GM18520 (cell line): ENCODE data around the gene NPPB.
"Not testable (repeated sequence)": the region's sequence is repeated elsewhere in the genome, so short reads cannot be mapped to it uniquely, and the experiment has no call there.

Experiments used
- ATAC-seq: cut with Tn5 transposase; IDR thresholded peaks from one replicate; pipeline ENCODE4 v1.9.1; 2021; ENCODE audit not compliant: unreplicated experiment

The NPPB gene

DNA sequence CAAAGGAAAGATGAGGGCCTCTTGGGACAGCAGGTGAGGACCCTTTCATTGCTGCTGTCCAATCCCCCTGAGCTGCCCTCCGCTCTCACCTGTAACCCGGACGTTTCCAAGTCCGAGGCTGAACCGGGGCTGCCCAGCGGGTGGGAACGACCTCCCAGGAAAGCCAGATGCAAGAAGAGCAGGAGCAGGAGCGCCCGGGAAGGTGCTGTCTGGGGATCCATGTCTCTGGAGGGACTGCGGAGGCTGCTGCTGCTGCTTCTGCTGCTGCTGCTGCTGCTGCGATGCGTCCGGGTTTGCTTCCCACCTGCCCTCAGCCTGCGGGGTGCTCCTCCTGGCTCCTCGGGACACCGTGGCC, at the start of gene NPPB:
TSS of gene NPPB (minus strand) at position 333 of the 355 bp plus-strand sequence. CDS start at position 221, 112 bp downstream.
- no peak for ATAC-seq

DNA sequence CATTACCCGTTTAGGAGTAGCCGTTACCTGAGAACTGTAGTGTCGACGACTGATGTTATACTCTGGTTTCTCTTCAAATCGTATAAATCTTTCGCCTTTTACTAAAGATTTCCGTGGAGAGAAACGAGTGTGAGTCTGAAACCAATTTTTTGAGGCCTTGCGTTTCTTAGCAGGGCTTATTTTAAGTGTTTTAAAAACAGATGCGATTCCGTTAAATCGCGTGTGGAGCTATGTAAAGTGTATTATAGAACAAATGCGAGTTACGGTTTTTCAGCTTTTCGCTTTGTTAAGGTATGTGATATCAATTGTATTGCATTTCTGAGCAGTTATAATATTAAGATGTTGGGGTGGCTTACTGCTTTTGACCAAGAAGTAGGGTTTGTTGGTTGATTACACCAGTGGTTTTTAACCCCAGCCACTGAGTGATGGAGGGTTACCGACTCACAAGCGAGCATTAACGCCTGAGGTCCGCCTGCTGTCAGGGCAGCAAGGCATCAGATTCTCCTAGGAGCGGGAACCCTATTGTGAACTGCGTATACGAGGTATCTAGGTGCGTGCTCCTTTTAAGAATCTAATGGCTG, 49.4 kb upstream of the NPPB start:
- ATAC-seq, result peak; percentile 36

DNA sequence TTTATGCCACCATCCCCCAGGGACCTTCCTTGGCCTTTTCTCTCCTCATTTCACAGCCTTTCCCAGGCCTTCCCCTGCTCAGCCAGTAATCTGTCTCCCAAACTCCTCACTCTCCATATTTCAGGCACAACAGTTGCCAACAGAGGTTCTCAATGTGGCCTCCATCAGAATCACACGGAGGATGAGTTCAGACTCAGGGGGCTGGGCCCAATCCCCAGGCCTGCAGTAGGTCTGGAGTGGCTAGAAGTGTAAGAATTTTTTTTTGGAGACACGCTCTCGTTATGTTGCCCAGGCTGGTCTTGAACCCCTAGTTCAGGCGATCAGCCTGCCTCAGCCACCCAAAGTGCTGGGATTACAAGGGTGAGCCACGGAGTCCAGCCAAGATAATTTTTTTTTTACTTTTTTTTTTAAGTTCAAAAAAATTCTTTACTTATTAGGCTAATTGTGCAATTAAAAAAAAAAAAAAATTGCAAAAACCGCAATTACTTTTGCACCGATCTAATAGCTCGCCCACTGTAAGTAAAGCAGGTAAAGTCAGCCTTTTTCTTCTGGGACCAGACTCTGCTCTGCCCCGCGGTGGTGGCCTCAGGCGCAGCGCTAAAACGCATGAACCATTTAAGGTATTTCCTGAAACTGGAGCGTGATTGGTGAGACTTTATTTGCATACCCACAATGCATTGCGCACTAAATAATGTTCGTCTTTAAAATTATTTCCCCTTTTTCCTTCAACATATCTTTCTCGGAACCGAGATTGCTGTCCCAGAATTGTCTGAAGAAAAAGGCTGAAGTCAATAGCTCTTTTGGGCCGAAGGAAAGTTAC, 48.7 kb upstream of the NPPB start:
- ATAC-seq, result peak; percentile 31

DNA sequence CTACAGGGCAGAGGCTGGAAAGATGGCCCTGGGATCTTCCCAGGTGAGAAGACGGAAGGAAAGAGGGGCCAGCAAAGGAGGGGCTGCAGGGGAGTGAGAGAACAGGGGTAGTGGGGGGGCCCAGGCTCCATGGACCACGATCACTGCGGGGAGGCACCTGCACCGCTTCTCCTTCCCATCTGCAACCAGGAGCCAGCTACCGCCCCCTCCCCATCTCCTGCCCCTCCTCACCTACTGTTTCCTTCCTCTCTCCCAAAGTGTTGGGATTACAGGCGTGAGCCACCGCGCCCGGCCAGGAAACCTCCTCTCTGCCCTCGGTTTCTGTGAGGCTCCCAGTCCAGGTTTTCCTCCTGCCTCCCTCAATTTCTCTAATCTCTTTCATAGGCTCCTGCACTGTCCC, 48.1 kb upstream of the NPPB start:
- no peak for ATAC-seq

DNA sequence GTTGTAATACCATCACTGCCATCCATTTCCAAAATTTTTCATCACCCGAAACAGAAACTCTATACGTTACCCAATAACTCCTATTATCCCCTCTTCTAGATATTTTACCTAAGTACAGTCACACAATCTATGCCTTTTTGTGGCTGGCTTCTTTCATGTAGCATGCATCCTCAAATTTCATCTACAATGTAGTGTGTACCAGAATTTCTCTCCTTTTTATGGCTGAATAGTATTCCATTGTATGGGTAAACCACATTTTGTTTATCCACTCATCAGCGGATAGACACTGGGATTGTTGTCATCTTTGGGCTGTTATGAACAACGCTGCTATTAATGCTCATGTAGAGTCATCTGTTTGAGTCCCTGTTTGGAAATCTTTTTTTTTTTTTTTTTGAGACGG, 46.2 kb upstream of the NPPB start:
- ATAC-seq, result no peak

DNA sequence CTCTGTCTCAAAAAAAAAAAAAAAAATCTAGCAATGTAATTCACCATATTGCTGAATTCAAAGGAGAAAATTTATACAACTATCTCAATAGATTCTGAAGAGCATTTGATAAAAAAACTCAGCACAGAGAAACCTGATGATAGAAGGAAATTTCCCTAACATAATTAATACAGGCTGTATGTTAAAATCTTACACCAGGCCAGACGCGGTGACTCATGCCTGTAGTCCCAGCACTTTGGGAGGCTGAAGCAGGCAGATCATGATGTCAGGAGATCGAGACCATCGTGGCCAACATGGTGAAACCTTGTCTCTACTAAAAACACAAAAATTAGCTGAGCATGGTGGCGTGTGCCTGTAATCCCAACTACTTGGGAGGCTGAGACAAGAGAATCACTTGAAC, 45.4 kb upstream of the NPPB start:
- not testable (repeated sequence) for ATAC-seq

DNA sequence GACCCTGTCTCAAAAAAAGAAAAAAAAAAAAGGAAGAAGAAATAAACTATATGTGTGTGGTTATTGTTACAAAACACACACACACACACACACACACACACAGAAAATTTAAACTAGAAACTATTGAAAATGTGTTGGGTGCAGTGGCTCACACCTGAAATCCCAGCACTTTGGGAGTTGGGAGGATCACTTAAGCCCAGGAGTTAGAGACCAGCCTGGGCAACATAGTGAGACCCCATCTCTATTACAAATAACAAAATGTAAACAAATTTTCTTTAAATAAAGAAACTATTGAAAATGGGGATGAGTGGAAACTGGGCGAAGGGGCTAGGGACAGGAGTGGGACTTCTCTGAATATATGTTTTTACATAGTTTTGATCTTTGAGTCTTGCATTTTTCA, 44.5 kb upstream of the NPPB start:
- ATAC-seq, result no peak

DNA sequence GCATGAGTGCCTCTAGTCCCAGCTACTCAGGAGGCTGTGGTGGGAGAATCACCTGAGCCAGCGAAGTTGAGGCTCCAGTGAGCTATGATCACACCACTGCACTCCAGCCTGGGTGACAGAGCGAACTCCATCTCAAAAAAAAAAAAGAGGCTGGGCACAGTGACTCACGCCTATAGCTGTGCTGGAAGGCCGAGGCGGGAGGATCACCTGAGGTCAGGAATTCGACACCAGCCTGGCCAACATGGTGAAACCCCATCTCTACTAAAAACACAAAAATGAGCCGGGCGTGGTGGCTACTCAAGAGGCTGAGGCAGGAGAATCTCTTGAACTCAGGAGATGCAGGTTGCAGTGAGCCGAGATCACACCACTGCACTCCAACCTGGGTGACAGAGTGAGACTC, 42.7 kb upstream of the NPPB start:
- ATAC-seq, result not testable (repeated sequence)

DNA sequence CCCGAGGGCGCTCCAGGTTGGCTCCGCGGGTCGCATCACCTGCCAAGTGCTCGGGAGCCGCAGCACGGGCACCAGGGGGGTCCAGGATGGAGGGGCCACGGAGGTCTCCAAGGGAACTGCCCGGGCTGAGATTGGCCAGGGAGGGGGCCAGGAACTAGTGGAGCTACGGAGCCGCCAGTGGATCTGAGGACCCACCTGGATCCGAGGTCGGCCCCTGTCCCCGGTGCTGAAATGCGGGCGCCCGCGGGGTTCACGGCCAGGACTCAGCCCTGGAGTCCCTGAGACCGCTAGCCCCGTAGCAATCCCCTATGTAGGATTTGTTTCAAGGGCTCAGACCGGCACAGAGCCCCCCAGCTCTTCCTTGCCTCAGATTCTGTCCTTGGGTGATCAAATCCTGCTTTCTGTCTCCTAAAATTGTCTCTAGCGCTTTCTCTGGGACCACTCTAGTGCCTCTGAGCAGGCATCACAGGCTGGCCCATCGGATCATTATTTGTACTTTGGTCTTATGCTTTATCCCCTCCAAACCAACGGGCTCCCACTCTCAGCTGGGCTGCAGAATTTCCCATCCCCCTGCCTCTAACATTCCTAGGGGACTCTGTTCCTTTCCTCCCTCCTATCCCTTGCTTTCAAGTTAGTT, 40.2 kb upstream of the NPPB start:
- no peak for ATAC-seq

DNA sequence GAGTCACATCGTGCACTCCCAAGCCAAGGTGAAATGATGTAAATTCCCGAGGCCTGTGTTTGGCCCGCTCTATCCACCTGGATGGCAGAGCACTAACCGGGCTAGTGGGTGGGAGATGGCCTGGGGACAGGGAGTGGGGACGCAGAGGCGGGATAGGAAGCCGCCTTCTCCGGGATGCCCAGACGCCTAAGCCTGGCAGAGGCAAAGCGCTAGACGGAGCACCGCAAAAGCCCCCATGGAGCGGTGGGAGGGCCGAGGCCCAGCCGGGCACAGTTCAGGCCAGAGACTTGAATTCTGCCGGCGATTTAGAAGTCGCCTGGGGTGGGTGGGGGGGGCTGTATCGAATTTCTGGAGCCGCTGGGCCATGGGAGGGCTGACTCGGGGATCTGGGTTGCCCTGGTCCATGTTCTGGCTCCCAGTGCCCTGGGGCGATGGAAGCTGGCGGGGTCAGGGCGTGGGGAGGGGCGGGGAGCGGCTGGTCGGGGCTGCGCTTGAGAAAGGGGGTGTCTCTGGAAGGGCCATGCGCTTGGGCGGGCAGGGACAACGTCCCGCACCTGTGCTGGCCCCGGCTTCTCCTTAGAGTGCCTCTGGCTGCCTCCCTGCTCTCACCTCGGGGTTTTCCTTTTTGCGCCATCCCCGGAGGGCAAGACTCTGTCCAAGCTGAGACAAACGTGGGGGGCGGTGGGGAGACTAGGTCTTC, 39.5 kb upstream of the NPPB start:
- ATAC-seq, result no peak

DNA sequence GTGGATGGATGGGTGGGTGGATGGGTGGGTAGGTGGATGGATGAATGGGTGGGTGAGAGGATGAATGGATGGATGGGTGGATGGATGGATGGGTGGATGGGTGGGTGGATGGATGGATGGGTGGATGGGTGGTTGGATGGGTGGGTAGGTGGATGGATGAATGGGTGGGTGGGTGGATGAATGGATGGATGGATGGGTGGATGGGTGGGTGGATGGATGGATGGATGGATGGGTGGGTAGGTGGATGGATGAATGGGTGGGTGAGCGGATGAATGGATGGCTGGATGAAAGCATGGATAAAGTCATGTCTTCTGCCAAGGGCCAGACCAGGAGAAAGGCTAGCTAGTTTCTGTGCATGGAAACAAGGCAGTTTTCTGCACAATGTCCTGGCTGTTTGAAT, 35.8 kb upstream of the NPPB start:
- ATAC-seq, result not testable (repeated sequence)

DNA sequence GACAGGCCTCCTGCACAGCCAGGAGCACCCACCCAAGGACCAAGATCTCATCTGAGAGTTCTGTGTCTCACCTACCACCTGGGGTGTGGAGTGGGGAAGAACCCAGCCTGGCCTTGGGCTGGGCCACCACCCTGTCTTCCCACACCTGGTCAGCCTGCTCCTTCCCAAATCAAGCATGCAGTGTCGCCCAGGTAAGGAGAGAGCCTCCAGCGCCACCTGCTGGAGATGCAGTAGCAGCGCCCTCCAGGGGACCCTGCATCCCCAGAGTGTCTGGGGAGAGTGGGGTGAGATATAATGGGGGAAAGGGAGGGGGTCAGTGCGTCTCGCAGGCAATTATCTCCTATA, 35.1 kb upstream of the NPPB start:
- no peak for ATAC-seq

DNA sequence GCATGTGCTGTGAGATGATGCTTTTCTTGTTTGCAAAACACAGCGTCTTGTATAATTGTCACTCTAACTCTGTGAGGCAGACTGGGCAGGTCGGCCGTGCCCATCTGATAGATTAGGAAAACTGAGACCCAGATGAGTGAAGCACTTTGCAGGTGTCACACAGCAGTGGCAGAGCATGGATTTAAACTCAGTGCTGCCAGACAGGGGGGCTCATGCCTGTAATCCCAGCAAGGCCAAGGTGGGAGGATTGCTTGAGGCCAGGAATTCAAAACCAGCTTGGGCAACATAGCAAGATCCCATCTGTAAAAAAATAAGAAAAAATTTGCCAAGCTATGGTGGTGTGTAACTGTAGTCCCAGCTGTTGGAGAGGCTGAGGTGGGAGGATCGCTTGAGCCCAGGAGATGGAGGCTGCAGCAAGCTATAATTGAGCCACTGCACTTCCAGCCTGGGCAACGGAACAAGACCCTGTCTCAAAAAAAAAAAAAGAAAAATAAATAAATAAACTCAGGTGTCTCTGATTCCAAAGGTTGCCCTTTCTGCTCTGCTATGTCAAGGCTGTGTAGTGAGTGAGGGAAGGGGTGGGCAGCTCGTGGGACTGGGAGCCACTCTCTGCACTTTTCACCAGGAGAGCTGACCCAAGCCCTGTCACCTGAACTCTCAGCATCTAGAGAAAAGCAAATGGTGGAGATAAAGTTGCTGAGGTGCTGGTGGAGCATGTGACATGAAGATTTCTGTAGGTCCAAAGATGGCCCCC, 32.9 kb upstream of the NPPB start:
- ATAC-seq, result no peak

DNA sequence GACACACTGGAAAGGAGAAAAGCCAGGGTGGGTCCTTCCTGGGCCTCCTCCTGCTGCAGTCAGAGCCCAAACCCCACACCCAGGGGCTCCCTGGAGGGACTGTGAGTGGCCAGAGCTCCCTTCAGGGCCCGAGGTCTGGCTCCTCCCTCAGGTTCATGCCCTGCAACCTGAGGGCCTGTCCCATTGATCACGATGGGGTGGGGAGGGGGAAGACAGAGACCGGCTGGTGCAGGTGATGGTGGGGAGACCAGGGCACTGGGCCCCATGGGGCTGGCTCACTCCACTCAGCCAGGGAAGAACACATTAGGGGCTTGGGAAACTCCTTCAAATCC, 30.1 kb upstream of the NPPB start:
- no peak for ATAC-seq

DNA sequence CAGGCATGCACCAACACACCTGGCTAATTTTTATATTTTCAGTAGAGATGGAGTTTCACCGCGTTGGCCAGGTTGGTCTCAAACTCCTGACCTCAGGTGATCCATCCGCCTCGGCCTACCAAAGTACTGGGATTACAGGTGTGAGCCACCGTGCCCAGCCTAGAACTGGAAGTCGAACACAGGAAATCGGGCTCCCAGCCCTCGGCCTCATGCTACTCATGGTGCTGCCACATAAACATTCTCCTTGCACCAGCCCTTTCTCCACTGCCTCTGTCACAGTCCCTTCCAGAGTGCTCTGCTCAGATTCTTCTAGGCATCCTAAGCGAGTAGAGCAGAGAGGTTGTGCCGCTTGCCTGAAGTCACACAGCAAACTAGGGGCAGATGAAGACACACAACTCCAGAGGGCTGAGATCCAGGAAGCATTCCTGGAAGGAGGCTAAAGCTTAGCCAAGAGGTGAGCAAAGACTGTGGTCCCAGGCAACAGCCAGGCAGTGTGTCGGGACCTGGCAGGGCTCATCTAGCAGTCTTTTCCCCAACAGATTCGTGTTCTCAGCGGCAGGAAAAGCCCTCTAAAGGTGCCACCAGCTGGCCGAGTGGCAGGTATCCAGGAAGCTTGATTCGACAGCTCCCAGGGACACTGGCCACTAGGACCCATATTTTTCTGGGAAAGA, 29.6 kb upstream of the NPPB start:
- ATAC-seq, result no peak

DNA sequence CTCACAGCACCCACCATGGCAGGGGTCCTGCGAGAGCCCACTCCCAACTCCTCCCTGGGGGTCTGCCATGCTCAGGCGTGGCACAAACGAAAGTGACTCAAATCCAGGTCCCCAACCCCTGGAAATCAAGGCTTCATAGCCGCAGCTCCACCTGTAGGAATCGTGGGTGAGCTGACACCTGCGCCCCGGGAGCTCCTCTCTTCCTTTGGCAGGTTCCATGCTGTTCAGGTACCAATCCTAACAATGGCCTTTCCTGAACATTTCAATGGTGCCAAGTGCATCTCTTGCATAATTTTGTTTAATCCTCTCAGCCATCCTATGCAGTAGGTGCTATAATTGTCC, 28.9 kb upstream of the NPPB start:
- no peak for ATAC-seq

DNA sequence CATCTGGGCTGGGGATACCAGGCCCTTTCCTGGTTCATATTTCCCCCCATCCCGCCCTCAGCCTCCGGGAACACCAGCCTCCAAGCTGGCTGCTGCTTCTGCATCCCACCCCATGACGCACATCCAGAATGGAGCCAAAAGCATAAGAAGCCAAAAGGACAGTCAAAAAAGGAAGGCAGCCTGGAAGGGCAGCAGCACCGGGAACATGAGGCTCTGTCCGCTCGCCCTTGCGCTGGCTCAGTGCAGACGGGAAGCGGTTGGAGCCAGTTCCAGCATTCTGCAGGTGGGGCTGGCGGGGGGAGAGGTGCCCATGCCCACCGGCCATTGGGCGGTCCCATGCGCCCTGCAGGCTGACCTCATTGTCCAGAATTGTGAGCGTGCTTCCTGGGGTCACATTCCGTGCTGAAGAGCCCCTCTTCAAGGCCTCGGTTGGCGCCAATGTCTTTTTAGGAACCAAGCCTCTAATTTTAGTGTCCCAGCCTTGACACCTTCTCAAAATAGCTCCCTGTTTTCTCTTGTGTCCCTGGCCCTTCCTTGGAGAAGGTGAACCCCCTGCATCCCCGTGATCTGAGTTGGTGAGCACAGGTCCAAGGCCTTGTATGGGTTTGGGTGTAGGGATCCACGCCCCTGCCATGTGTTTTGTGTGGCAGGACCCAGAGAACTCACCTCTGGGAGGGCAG, 28.4 kb upstream of the NPPB start:
- ATAC-seq, result no peak

DNA sequence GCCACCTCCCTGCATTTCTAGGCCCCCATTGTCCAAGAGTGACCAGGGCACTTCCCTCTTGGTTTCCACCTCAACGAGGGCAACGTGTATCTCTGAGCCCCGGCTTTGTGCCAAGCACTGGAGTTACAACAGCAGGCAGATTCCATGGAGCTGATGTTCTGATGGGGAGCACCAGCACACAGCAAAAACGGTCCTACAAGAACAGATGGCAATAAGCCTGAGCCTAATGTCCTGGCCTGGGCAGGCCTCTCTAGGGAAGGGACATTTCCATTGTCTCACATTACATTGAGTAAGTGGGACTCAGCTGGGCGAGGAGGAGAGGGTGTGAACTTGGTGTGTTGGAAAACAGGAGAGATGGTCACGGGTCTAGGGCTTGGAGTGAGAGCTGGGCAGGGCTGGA, 27.2 kb upstream of the NPPB start:
- ATAC-seq, result no peak

DNA sequence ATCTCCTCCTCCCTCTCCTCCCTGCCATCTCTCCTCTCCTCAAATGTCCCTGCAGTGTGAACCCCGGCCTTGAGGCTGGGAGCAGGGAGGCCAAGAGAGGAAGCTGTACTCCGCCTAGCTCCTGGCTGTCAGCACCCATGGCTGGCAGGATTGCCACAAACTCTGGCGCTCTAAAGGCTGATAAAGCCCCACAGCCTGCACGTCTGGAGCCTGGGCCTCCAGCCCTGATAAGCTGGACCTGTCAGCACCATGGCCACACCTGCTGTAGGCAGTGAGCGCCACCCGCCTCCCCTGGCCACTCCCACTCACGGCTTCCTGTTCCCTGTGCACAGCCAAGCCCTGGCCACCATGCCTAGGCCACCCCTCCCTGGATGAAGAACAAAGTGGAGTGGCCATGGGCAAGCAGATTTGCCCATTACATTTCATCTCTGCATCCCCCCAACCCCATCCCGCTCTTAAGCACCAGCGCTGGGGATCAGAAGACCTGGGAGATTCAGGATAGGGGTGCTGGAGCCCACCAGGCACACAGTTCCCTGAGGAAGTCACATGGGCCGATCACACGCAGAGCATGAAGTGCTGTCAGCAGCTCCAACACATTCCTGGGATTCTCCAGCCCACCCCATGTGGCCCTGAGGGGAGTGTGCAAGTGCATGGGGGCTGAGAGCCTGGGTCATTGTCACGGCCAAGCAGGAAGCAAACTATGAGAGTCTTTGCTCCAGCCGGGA, 24.2 kb upstream of the NPPB start:
- ATAC-seq, result no peak
